Adipocyte (in vitro differentiated cells): ENCODE data around the gene DUSP12.
A peak's percentile ranks its signal among the peaks of the same experiment; 100 is the strongest.

Experiments used
- DNase-seq: peaks from one replicate; pipeline ENCODE4 v3.0.0-alpha.2; 2015; ENCODE audit warnings: low read depth
- H3K27me3 ChIP-seq: replicated peaks from 2 replicates; pipeline ENCODE4 v1.7.0; 2013; ENCODE audit warnings: mild to moderate bottlenecking, low read length, moderate library complexity; ENCODE audit not compliant: control insufficient read depth, insufficient read depth
- H3K36me3 ChIP-seq: 2 replicates; pipeline ENCODE4 v1.7.0; 2013; ENCODE audit warnings: low read length, mild to moderate bottlenecking, moderate library complexity; ENCODE audit not compliant: control insufficient read depth, insufficient read depth, severe bottlenecking
- H3K4me1 ChIP-seq: 2 replicates; pipeline ENCODE4 v1.7.0; 2013; ENCODE audit warnings: mild to moderate bottlenecking, low read length, moderate library complexity; ENCODE audit not compliant: control insufficient read depth, insufficient read depth
- H3K4me3 ChIP-seq: 2 replicates; pipeline ENCODE4 v1.7.0; 2013; ENCODE audit warnings: mild to moderate bottlenecking, low read length, moderate library complexity
- H3K9ac ChIP-seq: 2 replicates; pipeline ENCODE4 v1.7.0; 2013; ENCODE audit warnings: mild to moderate bottlenecking, low read length, moderate library complexity
- H3K9me3 ChIP-seq: 2 replicates; pipeline ENCODE4 v1.7.0; 2013; ENCODE audit warnings: mild to moderate bottlenecking, low read length, moderate library complexity; ENCODE audit not compliant: control insufficient read depth

The DUSP12 gene

GRCh38 chr1:161772397-161772796, 22.8 kb downstream of the DUSP12 start:
- Histone ChIP-seq H3K27me3 (no peaks in the 10 kb centered on the region), H3K9ac (no peak overlapping the region), H3K9me3 (no peaks in the 10 kb centered on the region), H3K4me3 (no peak overlapping the region), H3K36me3 (no peaks in the 10 kb centered on the region), H3K4me1 (peaks cover 3% of the 10 kb centered on the region)
- no peak for DNase-seq

GRCh38 chr1:161773791-161774190, 24.2 kb downstream of the DUSP12 start:
- DNase-seq: no peak

GRCh38 chr1:161777261-161777660, 27.7 kb downstream of the DUSP12 start:
- Histone ChIP-seq H3K27me3 (no peaks in the 10 kb centered on the region), H3K4me3 (no peak overlapping the region), H3K4me1 (peaks cover 7% of the 10 kb centered on the region), H3K9ac (no peak overlapping the region), H3K36me3 (no peaks in the 10 kb centered on the region), H3K9me3 (no peaks in the 10 kb centered on the region)
- no peak for DNase-seq

More at GRCh38 chr1:161773791-161774190, 24.2 kb downstream of the DUSP12 start:
- Histone ChIP-seq H3K9me3 (no peaks in the 10 kb centered on the region), H3K4me3 (no peak overlapping the region), H3K4me1 (no peaks in the 10 kb centered on the region), H3K36me3 (no peaks in the 10 kb centered on the region), H3K27me3 (no peaks in the 10 kb centered on the region), H3K9ac (no peak overlapping the region)

- H3K9me3 ChIP-seq: no peaks in the 10 kb centered on the region
- peaks cover 3% of the 10 kb centered on the region for H3K36me3 ChIP-seq
- H3K4me1 ChIP-seq: peaks cover 9% of the 10 kb centered on the region
- no peak overlapping the region for H3K9ac ChIP-seq
- H3K27me3 ChIP-seq: no peaks in the 10 kb centered on the region
- DNase-seq: no peak
- H3K4me3 ChIP-seq: no peak overlapping the region
Measured at GRCh38 chr1:161778522-161778921, 28.9 kb downstream of the DUSP12 start.

- H3K4me3 ChIP-seq: no peak overlapping the region
- H3K36me3 ChIP-seq: peaks cover 12% of the 10 kb centered on the region
- no peaks in the 10 kb centered on the region for H3K27me3 ChIP-seq
- peak; percentile 51 for DNase-seq
- no peaks in the 10 kb centered on the region for H3K9me3 ChIP-seq
- H3K9ac ChIP-seq: no peak overlapping the region
- peaks cover 9% of the 10 kb centered on the region for H3K4me1 ChIP-seq
Measured at GRCh38 chr1:161779393-161779792, 29.8 kb downstream of the DUSP12 start.

GRCh38 chr1:161781995-161782394, 32.4 kb downstream of the DUSP12 start:
- no peaks in the 10 kb centered on the region for H3K27me3 ChIP-seq
- no peaks in the 10 kb centered on the region for H3K9me3 ChIP-seq
- peaks cover 34% of the 10 kb centered on the region for H3K36me3 ChIP-seq
- peak; percentile 62 for DNase-seq
- peaks cover 9% of the 10 kb centered on the region for H3K4me1 ChIP-seq
- no peak overlapping the region for H3K9ac ChIP-seq
- no peak overlapping the region for H3K4me3 ChIP-seq

GRCh38 chr1:161782886-161783285, 33.3 kb downstream of the DUSP12 start:
- Histone ChIP-seq H3K36me3 (peaks cover 39% of the 10 kb centered on the region), H3K4me1 (peaks cover 9% of the 10 kb centered on the region), H3K27me3 (no peaks in the 10 kb centered on the region), H3K4me3 (no peak overlapping the region), H3K9ac (no peak overlapping the region), H3K9me3 (no peaks in the 10 kb centered on the region)
- no peak for DNase-seq

GRCh38 chr1:161784968-161785367, 35.4 kb downstream of the DUSP12 start:
- no peak for DNase-seq
- Histone ChIP-seq H3K4me1 (peaks cover 9% of the 10 kb centered on the region), H3K36me3 (peaks cover 39% of the 10 kb centered on the region), H3K4me3 (no peak overlapping the region), H3K9me3 (no peaks in the 10 kb centered on the region), H3K27me3 (no peaks in the 10 kb centered on the region), H3K9ac (no peak overlapping the region)

- H3K4me1 ChIP-seq: peaks cover under 1% of the 10 kb centered on the region
- DNase-seq: no peak
- no peaks in the 10 kb centered on the region for H3K27me3 ChIP-seq
- H3K4me3 ChIP-seq: no peak overlapping the region
- H3K9ac ChIP-seq: no peak overlapping the region
- peaks cover 46% of the 10 kb centered on the region for H3K36me3 ChIP-seq
- H3K9me3 ChIP-seq: no peaks in the 10 kb centered on the region
Measured at GRCh38 chr1:161787355-161787754, 37.8 kb downstream of the DUSP12 start.

GRCh38 chr1:161790587-161791317, 41.2 kb downstream of the DUSP12 start:
- Histone ChIP-seq H3K36me3 (peaks cover 38% of the 10 kb centered on the region), H3K9ac (no peak overlapping the region), H3K9me3 (no peaks in the 10 kb centered on the region), H3K4me3 (no peak overlapping the region), H3K4me1 (no peaks in the 10 kb centered on the region), H3K27me3 (no peaks in the 10 kb centered on the region)
- no peak for DNase-seq

GRCh38 chr1:161791904-161792655, 42.5 kb downstream of the DUSP12 start:
- Histone ChIP-seq H3K9me3 (no peaks in the 10 kb centered on the region), H3K4me3 (no peak overlapping the region), H3K9ac (no peak overlapping the region), H3K36me3 (peaks cover 32% of the 10 kb centered on the region), H3K27me3 (no peaks in the 10 kb centered on the region), H3K4me1 (no peaks in the 10 kb centered on the region)
- DNase-seq: peak; percentile 30
